Skeletal muscle satellite cell (primary cell): ENCODE measurements around the gene EYA4.
A peak's percentile ranks its signal among the peaks of the same experiment; 100 is the strongest.

ENCODE experiments used
- H3K27me3 ChIP-seq: 2 replicates; pipeline ENCODE4 v1.7.0; 2013; ENCODE audit warnings: low read length; ENCODE audit not compliant: control insufficient read depth, insufficient read depth
- H3K36me3 ChIP-seq: 2 replicates; pipeline ENCODE4 v1.7.0; 2013; ENCODE audit warnings: mild to moderate bottlenecking, control low read depth, low read length; ENCODE audit not compliant: insufficient read depth
- H3K4me1 ChIP-seq: 2 replicates; pipeline ENCODE4 v1.7.0; 2013; ENCODE audit warnings: low read length; ENCODE audit not compliant: control insufficient read depth, insufficient read depth
- H3K4me2 ChIP-seq: 2 replicates; pipeline ENCODE4 v1.7.0; 2013; ENCODE audit warnings: mild to moderate bottlenecking, low read length
- H3K4me3 ChIP-seq: 2 replicates; pipeline ENCODE4 v1.7.0; 2013; ENCODE audit warnings: low read length
- H3K9ac ChIP-seq: 2 replicates; pipeline ENCODE4 v1.7.0; 2013; ENCODE audit warnings: mild to moderate bottlenecking, low read depth, low read length, moderate library complexity
- H3K9me3 ChIP-seq: replicated peaks from 2 replicates; pipeline ENCODE4 v1.7.0; 2013; ENCODE audit warnings: mild to moderate bottlenecking, control low read depth, low read length

Gene EYA4

DNA sequence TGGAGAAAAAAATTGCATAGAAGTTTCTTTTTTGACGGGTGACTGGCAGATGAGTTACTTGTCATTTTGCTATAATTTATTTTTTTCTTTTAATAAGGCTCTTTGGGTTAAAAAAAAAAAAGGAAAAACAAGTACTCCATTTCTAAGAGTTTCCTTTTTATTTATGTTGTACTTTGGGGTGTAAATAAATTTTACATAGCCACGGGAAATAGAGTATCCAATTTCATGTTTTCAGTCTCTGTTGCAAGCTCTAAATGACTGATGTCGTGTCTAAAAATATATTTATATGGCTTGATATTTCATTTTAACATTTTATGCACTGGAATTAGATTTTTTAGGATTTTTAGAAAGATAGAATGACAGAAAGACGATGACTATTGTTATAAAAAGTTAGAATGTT lies 3.4 kb downstream of the EYA4 start:
- Histone ChIP-seq H3K4me2 (peak overlapping the region; percentile 92), H3K9ac (peak overlapping the region; percentile 80), H3K4me1 (peaks cover 19% of the 10 kb centered on the region), H3K9me3 (no peaks in the 10 kb centered on the region), H3K36me3 (no peaks in the 10 kb centered on the region), H3K4me3 (no peak overlapping the region), H3K27me3 (no peaks in the 10 kb centered on the region)

DNA sequence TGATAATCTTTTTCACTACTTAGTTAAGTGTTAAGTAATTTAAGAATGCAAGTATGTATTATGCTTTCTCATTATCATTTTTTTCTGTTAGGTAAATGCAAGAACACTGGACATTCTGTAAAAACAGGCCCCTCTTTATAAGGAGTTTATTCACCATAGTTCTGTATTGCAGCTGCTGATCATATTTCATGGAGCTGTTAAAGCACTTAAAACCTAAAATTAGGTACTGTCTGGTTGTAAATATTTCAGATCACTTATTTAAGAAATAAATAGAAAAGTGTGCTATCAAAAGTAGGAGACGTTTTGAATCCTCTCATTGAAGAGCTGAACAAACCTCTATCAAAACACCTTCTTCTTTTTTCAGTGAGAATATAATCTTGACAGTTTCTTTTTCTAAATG lies 3.9 kb downstream of the EYA4 start:
- Histone ChIP-seq H3K4me1 (peaks cover 19% of the 10 kb centered on the region), H3K9me3 (no peaks in the 10 kb centered on the region), H3K4me3 (no peak overlapping the region), H3K9ac (peak overlapping the region; percentile 80), H3K27me3 (no peaks in the 10 kb centered on the region), H3K36me3 (no peaks in the 10 kb centered on the region), H3K4me2 (peak overlapping the region; percentile 92)

DNA sequence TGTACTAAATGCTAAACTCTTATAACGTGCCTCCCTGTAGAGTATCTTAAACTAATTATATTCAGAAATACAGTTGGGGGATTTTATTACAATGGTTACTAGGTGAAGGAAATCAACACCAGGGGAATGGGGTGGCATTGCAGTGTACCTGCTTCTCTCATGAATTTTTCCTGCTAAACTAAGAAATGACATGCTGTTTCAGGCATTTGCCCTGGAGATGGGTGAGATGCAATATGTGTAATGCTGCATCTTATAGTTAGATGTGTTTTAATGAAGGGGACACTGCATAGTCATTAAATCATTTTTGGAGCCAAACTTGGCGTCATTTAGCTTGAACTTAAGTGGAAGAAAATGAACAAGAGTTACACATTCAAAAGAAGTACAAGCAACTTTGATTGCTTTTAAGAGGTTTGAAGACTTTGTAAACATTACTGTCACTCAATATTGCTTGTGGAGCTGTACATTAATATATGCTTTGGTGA lies 4.3 kb downstream of the EYA4 start:
- Histone ChIP-seq H3K4me2 (peak overlapping the region; percentile 92), H3K9me3 (no peaks in the 10 kb centered on the region), H3K27me3 (no peaks in the 10 kb centered on the region), H3K4me1 (peaks cover 15% of the 10 kb centered on the region), H3K36me3 (no peaks in the 10 kb centered on the region), H3K9ac (no peak overlapping the region), H3K4me3 (no peak overlapping the region)

DNA sequence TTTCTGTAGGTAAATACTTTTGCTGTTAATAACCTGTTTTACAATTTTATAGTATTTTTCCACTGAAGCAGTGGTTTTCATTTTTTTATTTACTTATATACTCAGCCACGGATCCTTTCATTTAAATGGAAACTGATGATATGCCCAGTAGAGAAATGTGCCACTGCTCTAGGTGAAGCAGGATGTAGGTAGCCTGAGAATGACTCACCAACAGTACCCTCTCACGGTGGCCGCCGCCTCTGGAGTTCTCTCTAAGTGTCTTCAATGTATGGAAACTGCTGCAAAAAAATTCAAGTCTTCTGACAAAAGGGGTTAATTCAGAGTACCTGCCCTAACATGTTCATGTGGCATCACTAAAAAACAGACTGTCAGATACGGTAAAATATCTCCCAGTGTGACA lies 6.4 kb downstream of the EYA4 start:
- Histone ChIP-seq H3K36me3 (no peaks in the 10 kb centered on the region), H3K4me3 (no peak overlapping the region), H3K27me3 (no peaks in the 10 kb centered on the region), H3K4me2 (no peak overlapping the region), H3K4me1 (peaks cover 14% of the 10 kb centered on the region), H3K9ac (no peak overlapping the region), H3K9me3 (no peaks in the 10 kb centered on the region)

DNA sequence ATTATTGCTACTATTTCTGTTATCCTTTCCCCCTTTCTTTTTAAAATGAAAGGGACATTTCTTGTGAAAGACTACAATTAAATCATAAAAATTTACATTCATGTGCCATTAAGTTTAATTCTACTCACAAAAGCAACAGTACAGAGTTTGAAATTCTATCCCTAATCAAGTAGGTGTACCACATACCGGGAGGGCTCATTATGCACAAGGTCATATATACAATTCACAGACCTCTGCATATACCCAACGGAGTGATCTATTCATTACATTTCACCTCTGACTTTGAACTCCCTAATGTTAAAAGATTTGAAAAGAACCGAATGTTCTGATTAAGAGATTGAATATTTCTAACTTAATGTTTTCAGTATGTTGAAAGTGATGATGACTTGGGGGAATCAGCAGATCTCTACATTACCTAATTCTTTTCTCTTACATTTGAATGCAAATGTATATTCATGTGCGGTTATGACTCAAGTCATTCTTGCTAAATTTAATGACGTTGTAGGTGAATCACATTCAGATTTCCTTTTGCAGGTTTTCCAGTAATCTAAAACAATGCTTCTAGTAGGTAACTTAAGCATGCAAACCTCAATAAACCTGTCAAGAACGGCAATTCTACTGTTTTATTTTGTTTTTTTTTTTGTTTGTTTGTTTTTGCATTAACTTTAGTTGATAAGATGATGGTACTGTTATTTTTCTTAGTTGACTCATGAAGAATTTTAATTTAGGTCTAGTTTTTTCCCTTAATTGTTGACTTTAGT lies 7.3 kb downstream of the EYA4 start:
- H3K4me2 ChIP-seq, result no peak overlapping the region
- H3K4me3 ChIP-seq, result no peak overlapping the region
- peaks cover 14% of the 10 kb centered on the region for H3K4me1 ChIP-seq
- H3K9ac ChIP-seq, result no peak overlapping the region
- H3K36me3 ChIP-seq, result no peaks in the 10 kb centered on the region
- H3K9me3 ChIP-seq, result no peaks in the 10 kb centered on the region
- H3K27me3 ChIP-seq, result no peaks in the 10 kb centered on the region

DNA sequence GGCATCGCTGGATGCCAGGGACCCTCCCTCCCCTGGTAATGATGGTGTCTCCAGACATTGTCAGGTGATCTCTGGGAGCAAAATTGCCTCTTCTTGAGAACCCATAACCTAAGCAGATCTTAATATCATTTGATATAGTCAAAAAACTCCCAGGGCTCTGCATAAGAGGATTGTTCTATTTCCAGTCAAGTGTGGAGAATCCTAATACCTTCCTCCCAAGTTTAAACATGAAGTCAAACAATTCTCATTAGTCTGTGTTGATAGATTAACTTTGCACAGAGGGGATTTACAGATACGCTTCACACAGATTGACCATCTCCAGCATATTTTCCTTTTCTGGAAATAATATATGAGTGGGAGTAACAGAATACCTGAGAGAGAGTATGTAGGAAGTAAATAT lies 10.5 kb downstream of the EYA4 start:
- Histone ChIP-seq H3K4me2 (no peak overlapping the region), H3K9ac (no peak overlapping the region), H3K4me1 (peaks cover 34% of the 10 kb centered on the region), H3K9me3 (no peaks in the 10 kb centered on the region), H3K36me3 (no peaks in the 10 kb centered on the region), H3K4me3 (no peak overlapping the region), H3K27me3 (no peaks in the 10 kb centered on the region)

DNA sequence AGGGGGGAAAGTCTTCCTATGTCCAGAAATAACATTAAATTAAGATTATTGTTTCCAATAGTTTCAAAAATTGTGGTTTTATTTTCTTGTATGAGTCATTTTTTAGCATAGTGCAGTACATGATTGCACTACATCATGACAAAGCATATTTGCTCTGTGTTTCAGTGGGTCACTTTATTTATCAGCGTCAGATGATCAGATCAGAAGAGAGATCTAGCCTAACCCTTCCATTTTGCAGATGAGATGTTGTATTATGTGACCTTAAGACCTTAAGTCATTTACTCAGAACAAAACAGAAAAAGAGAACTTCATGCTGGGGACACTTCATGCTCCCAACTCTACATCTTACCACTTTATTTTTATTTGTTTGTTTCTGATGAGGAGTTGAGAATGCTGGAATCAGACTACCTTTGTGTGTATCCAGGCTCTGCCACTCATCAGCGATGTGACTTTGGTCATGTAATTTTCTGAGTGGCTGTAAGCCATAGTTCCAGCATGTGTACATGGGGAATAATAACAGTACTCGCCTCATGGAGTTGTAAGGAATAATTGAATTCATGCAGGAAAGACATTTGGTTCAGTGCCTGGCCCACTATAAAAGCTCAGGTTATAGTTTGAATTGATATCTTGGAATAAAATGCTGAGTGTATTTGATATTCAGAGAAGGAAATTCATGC lies 13.5 kb downstream of the EYA4 start:
- H3K4me1 ChIP-seq, result peaks cover 36% of the 10 kb centered on the region
- H3K9ac ChIP-seq, result peak overlapping the region; percentile 55
- H3K27me3 ChIP-seq, result no peaks in the 10 kb centered on the region
- H3K36me3 ChIP-seq, result no peaks in the 10 kb centered on the region
- H3K4me2 ChIP-seq, result peak overlapping the region; percentile 51
- H3K9me3 ChIP-seq, result no peaks in the 10 kb centered on the region
- peak overlapping the region; percentile 1 for H3K4me3 ChIP-seq

DNA sequence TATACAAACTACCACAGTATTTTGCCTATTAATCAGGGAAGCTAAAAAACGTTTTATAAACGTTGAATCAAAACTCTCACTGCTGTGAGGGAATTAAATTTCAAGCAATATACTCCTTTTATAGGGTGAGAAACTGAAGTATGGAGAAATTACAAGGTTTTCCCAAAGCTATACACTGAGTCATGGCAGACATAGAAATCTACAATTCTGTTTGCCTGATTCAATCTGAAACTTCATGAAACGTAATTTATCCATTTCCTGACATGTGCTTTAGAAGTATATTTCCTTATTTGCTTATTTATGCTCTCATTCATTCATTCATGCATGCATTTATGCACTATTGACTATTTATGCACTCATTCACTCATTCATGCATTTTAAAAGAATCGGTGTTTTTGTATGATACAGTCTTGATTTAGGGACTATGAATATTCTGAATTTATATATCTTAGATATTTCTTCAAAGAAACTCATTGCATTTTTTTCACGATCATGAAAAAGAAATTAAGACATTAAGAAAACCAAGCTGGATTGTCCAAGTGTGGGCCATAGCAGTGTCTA lies 16.5 kb downstream of the EYA4 start:
- Histone ChIP-seq H3K27me3 (no peaks in the 10 kb centered on the region), H3K4me3 (no peak overlapping the region), H3K9ac (no peak overlapping the region), H3K4me1 (peaks cover 36% of the 10 kb centered on the region), H3K36me3 (no peaks in the 10 kb centered on the region), H3K4me2 (no peak overlapping the region), H3K9me3 (no peaks in the 10 kb centered on the region)

DNA sequence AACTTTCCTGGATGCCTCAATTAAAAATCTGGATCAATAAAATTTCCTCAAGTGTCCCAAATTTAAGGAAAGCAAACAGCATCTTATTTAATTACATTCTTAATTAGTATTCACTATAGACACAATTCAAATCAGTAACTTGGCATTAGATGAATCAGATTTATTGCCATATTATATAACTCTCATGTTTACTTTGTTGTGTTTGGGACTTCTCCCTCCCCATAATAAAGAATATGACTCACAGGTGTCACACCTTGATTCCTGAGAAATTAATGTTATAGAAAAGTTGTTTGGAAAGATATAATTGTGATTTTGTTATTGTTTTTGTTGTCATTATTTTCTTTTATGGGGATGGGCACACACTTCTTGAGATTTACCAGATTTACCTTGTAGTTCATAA lies 18.4 kb downstream of the EYA4 start:
- Histone ChIP-seq H3K9me3 (no peaks in the 10 kb centered on the region), H3K4me3 (no peak overlapping the region), H3K9ac (no peak overlapping the region), H3K4me1 (peaks cover 27% of the 10 kb centered on the region), H3K27me3 (no peaks in the 10 kb centered on the region), H3K36me3 (no peaks in the 10 kb centered on the region), H3K4me2 (no peak overlapping the region)

DNA sequence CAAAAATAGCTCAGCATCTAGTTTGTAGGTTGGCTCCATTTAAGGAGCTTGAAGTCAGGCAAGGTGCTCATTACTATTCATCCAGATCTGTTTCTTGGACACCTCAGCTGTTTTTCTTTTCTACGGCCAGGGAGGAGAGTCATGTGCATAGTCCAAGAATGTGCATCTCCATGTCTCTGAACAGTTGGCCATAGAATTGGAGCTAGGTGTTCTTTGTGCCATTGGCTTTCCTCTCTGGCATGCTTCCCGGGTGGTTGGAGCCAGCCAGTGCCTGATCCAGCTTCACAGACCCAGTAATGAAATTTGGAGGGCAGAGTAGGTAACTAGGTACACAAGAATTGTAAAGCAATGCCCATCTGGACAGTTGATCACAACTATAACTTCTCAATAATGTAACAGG lies 21.6 kb downstream of the EYA4 start:
- Histone ChIP-seq H3K4me2 (no peak overlapping the region), H3K36me3 (no peaks in the 10 kb centered on the region), H3K27me3 (no peaks in the 10 kb centered on the region), H3K9ac (no peak overlapping the region), H3K4me3 (no peak overlapping the region), H3K9me3 (no peaks in the 10 kb centered on the region), H3K4me1 (no peaks in the 10 kb centered on the region)

DNA sequence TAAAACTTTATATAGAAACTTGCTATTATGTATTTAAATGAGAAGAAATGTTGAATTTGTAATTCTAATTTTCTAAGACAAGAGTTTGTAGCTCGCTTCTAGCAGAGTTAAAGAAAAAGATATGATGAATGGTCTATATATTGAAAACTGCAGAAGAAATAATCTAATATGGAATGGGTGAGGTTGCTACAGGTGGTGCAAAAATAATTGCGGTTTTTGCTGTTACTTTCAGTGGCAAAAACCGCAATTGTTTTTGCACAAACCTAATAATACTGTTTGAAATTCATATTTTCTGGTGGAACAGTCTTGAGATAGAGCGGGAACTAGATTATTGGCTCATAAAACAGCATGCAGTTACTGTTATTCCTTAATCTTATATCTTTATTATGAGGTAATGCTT lies 23.9 kb downstream of the EYA4 start:
- no peaks in the 10 kb centered on the region for H3K36me3 ChIP-seq
- no peak overlapping the region for H3K4me3 ChIP-seq
- H3K9ac ChIP-seq, result no peak overlapping the region
- no peaks in the 10 kb centered on the region for H3K27me3 ChIP-seq
- no peak overlapping the region for H3K4me2 ChIP-seq
- H3K9me3 ChIP-seq, result no peaks in the 10 kb centered on the region
- H3K4me1 ChIP-seq, result no peaks in the 10 kb centered on the region
